DMS53 treated with DMSO at 0.1 percent for 48 hours (cell line): Measurements from ENCODE around the gene CARMIL1.
"Not testable (repeated sequence)": the region's sequence is repeated elsewhere in the genome, so short reads cannot be mapped to it uniquely, and the experiment has no call there.

Experiments used
- DNase-seq: peaks from one replicate; lab custom pipeline; 2025; ENCODE audit not compliant: unreplicated experiment; lab: John Stamatoyannopoulos, UW

Gene CARMIL1

GRCh38 chr6:25366903-25367545, 87.8 kb downstream of the CARMIL1 start:
- no peak for DNase-seq

- no peak for DNase-seq
Measured at GRCh38 chr6:25369036-25369432, 89.9 kb downstream of the CARMIL1 start.

- peak; percentile 85 for DNase-seq
Measured at GRCh38 chr6:25369433-25370177, 90.4 kb downstream of the CARMIL1 start.

- no peak for DNase-seq
Measured at GRCh38 chr6:25370178-25371036, 91.2 kb downstream of the CARMIL1 start.

- DNase-seq: no peak
Measured at GRCh38 chr6:25371037-25371347, 91.8 kb downstream of the CARMIL1 start.

- DNase-seq: no peak
Measured at GRCh38 chr6:25375125-25375524, 96.0 kb downstream of the CARMIL1 start.

GRCh38 chr6:25377664-25378063, 98.5 kb downstream of the CARMIL1 start:
- DNase-seq: no peak

GRCh38 chr6:25381077-25381476, 101.9 kb downstream of the CARMIL1 start:
- DNase-seq: no peak

GRCh38 chr6:25382476-25382875, 103.3 kb downstream of the CARMIL1 start:
- not testable (repeated sequence) for DNase-seq

GRCh38 chr6:25384234-25384633, 105.1 kb downstream of the CARMIL1 start:
- no peak for DNase-seq

- no peak for DNase-seq
Measured at GRCh38 chr6:25384967-25385366, 105.8 kb downstream of the CARMIL1 start.

- DNase-seq: no peak
Measured at GRCh38 chr6:25387483-25387882, 108.3 kb downstream of the CARMIL1 start.

- no peak for DNase-seq
Measured at GRCh38 chr6:25387911-25388310, 108.7 kb downstream of the CARMIL1 start.

- DNase-seq: no peak
Measured at GRCh38 chr6:25388776-25389175, 109.6 kb downstream of the CARMIL1 start.

GRCh38 chr6:25389471-25389870, 110.3 kb downstream of the CARMIL1 start:
- no peak for DNase-seq

- no peak for DNase-seq
Measured at GRCh38 chr6:25392372-25392771, 113.2 kb downstream of the CARMIL1 start.

GRCh38 chr6:25395731-25396130, 116.6 kb downstream of the CARMIL1 start:
- DNase-seq: no peak

- DNase-seq: no peak
Measured at GRCh38 chr6:25397406-25397805, 118.2 kb downstream of the CARMIL1 start.

GRCh38 chr6:25399885-25400284, 120.7 kb downstream of the CARMIL1 start:
- no peak for DNase-seq

GRCh38 chr6:25401711-25402110, 122.5 kb downstream of the CARMIL1 start:
- no peak for DNase-seq

- no peak for DNase-seq
Measured at GRCh38 chr6:25402125-25402524, 123.0 kb downstream of the CARMIL1 start.

- no peak for DNase-seq
Measured at GRCh38 chr6:25403150-25403549, 124.0 kb downstream of the CARMIL1 start.
